Measurements from ENCODE around the gene RAB6D.

DNA sequence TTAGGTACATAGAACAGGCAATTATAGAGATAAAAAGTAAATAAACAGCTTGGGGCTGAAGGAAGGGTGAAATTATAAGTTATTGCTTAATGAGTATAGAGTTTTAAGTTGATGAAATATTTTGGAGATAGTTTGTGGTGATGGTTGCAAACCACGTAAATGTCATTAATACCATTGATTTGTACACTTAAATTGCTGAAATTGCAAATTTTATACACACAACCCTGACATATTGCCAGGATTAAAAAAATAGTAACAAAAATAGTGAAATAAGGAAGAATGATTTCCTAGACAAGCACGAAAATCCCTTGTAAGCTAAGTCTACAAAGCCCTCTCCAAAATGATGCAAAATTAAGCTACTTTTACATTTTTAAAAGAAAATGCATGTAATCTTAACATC, 46.2 kb upstream of the RAB6D start:
- no peak for TF ChIP-seq POLR2AphosphoS5 (IDR thresholded peaks at IDR 0.05; ENCODE audit: low read depth, low read length)
- TF ChIP-seq POLR2A (IDR thresholded peaks at IDR 0.05; ENCODE audit: low read depth, low read length): no peak

Data from GM12892 (cell line).